ENCODE data around the gene C12orf57.

The C12orf57 gene

DNA sequence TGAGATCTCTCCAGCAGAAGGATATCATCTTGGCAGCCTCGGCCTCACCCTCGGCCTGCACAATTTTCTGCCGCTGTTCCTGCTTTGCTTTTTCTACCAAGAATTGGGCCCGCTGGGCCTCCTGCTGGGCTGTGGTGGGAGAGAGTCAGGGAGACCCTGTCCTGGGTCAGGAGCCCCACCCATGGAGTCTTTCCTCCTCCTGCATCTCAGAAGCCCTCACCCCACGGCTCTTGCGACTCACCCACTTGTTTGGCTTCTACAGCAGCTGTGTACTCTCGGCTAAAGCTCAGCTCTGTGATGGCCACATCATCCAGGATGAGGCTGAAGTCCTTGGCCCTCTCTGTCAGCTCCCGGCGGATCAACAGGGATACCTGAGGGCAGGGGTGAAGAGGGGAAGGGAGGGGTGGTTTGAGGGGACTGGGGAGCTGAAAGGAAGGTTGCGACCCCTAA is 23.9 kb downstream of the C12orf57 start:
- no peak for DNase-seq

DNA sequence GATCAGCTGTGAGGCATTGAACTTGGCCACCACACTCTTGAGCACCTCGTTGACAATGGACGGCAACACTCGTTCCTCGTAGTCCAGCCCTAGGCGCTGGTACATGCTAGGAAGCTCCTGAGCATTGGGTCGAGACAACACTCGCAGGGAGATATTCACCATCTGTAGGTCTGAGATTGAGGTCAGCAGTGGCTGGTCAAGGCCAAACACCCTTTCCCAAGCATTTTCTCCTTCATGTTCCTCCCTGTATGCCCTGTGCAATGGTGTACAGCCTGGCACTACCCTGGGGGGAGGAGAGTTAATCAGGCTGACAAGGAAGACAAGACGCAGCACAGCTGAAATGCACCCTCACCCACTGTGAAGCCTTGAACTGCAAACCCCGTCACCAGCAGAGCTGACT is 24.6 kb downstream of the C12orf57 start:
- DNase-seq = no peak

DNA sequence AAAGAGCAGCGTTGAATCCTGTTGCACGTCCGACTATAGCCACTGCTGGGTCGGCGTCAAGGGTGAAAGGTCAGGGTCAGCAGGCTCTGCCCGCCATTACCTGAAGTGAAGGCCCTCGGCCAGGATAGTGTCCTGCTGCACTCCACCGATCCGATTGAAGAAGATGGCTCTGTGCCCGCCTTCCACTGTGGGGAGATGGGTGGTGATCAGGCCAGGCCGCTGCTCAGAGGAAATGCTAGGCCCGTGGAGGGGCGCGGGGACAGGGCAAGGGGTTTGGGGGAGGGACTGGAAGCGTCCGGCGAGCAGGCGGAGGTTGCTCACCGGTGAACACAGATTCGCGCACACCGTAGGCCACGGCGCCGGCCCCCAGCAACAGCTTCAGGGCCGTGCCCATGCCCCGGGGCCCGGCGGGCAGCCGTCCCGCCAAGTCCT is 26.3 kb downstream of the C12orf57 start:
- no peak for DNase-seq

DNA sequence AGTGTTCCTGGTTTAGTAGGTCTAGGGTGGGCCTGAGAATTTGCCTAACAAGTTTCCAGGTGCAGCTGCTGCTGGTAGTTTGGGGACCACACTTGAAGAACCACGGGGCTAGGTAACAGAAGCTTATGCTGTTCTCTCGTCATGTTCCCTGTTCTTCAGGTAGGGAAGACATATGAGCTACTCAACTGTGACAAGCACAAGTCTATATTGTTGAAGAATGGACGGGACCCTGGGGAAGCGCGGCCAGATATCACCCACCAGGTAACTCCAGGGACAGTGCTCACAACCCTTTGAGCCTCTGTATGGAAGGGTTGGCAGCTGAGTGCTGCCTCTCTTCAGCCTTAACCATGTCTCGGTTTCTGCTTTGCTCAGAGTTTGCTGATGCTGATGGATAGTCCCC is 30.4 kb downstream of the C12orf57 start:
- DNase-seq = no peak

DNA sequence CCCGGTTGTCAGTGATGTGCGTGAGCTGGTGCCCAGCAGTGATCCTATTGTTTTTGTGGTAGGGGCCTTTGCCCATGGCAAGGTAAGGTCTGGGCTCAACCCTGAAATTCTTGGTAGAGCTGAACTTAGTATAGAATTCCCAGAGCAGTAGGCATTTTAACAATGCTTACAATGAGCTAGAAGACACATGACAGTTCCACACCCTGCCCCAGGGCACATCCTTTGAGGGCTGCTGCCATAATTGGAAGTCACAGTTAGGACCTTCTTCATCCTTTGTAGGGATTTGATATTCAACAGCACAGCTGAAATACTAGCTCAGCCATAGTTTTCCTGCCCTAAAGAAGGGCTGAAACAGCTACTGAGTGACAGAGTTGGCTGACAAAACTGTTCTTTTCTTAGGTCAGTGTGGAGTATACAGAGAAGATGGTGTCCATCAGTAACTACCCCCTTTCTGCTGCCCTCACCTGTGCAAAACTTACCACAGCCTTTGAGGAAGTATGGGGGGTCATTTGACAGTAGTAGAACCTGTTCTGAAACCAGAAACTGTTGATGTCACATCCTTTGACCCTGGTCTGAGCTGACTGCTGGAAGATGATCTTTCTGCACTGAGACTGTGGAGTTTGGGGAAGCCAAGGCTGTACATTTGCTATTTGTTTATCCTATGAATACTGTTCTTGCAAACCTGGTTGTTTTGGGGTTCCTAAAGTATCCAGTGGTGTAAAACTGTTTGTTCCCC is 31.6 kb downstream of the C12orf57 start:
- no peak for DNase-seq

DNA sequence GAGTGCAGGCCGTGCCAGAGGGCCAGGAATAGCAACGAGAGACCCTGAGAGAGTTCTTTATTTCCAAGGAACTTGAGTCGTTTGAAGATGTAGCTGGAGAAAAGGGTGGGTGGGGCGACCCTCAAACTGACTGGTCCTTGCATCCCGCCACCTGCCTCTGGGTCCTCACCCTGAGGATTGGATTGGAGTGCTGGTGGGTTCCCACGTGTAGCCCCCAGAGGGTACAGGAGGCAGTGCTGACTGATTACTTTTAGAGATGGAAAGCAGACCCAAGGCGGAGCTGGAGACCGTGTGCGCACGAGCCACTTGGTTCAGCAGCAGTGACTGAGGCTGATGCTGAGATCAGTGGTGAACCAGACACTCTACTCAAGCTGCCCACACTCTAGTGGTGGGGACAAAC is 33.8 kb downstream of the C12orf57 start:
- DNase-seq = no peak

DNA sequence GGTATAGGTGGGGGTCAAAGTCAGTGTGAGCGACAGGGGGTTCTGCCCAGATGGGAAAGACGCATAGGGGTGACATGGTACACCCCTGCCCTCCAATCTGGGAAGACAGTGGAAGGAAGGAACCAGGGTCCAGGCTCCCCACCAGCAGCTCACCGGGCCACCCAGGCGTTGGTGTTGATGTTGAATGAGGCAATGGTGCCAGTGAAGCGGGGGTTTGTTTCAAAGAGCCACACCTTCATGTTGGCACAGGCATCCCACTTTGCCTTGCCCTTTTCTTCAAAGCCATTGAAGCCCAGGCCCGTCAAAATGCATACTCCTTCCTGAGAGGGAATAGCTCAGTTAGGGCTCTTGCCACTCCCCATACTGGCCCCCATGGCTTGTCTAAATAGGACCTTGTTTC is 34.4 kb downstream of the C12orf57 start:
- no peak for DNase-seq

DNA sequence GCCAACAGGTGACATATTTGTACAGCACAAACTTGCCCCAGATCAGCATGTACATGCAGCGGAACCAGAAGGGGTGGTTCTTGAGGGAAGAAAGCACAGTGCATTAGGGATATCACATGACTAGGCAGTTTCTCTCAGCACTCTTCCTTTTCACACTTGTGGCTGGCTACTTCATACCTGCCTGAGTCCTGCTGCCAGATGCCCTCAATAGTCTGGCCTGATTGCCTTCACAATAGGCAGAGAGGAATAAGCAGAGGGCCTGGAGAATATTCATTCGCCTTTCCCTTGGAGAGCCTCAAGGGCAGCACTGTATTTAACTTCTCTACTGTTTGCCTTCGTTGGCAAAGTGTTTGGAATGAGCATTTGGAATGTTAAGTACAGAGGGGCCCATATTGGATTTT is 34.8 kb downstream of the C12orf57 start:
- DNase-seq = no peak

DNA sequence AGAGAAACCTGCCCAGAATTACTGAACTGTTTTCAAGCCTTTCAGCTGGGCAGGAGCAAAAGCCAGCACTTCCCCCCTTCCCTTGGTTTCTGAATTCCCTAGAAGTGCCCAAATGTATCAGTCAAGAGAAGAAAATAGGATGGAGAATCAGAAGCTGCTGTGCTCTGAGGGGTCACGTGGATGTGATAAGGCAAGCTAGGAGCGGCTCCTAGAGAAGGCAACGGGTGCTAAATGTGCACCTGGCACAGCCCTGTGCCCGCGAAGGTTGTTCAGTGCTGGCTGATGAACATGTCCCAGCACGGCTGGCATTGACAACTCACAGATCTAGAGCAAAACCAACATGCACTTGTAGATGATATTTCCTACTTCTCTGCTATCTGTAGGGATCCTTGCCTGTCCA is 35.2 kb downstream of the C12orf57 start:
- DNase-seq = no peak

DNA sequence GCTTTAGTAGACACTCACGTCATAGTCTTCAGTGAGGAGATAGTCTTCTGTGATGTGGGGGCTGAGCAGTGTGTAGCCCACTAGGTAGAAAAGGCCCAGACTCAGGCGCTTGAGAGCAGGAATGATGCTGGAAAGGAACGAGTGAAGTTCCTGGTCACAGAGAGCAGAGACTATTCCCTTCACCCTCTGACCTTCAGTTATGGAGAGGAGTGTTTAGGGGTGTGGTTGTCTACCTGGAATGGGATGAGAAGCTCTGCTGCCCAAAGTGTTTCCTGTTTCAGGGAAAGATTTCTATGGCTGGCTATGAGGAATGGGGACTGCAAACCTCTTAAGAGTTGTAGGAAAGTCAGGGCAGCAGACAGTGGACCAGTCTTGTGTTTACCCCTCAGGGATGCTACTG is 35.6 kb downstream of the C12orf57 start:
- no peak for DNase-seq

DNA sequence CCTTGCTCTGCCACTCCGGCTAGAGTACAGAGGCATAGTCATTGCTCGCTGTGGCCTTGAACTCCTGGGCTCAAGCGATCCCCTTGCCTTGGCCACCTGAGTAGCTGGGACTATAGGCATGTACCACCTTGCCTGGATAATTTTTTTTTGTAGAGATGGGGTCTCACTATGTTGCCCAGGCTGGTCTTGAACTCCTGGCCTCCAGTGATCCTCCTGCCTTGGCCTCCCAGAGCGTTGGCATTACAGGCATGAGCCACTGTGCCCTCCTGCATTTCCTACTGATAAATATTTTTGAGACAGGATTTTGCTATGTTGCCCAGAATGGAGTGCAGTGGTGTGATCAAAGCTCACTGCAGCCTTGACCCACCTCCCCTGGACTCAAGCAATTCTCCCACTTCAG is 36.3 kb downstream of the C12orf57 start:
- DNase-seq = no peak

DNA sequence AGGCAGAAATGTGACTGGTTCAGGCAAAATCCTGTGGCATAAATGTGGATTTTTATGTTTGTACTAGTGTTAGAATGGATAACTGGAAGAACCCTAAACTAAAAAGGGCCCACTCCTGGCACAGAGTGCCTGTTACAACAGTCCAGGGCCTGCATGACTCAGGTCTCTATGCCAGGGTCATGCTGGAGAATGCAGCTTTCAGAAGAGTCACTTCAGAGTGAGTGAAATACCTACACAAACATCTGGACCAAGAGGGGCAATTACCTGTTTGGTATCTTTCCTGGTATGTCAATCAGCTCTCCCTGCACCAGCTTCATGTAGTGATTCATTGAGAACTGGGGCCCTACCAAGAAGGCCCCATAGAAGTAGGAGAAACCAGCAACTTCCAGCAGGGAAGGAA is 36.9 kb downstream of the C12orf57 start:
- DNase-seq = no peak

DNA sequence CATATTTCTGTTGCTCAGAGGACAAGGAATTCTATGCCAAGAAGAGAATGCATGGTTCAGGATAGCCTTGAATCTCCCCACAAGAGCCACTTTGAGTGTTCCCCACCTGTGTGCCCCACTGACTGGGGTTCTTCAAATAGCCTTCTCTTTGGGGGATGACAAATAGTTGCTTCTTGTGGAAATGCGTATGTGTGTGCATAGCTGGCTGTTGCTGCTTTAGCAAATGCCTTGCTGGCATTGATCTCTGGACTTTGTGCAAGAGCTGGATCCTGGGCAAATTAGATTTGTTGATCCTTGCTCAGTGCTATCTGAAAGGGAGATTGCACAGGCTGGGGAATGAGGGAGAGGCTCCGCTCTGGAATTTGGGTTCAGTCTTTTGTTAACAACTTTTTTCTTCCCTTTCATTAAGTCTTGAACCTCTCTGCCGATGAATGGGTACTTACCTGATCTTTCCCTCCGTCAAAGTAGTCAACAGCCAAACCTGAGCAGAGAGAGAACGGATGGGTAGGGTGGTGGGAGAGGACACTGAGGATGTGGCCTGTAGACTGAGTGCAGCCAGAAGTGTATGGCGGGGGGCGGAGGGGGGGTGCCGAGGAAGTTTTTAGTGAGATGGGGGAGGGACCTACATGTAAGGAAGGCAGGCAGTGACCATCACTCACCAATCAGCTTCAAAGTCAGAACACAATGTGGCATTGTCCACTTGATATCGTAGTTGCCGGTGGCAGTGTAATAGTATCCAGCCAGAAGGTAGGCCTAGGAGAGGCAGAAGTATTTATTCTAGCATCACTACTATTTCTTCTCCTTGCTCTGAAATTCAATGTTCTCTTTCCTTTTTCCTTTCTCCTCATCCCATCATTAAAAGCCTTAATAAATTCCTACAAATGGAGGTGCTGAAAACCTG is 37.6 kb downstream of the C12orf57 start:
- DNase-seq = no peak

DNA sequence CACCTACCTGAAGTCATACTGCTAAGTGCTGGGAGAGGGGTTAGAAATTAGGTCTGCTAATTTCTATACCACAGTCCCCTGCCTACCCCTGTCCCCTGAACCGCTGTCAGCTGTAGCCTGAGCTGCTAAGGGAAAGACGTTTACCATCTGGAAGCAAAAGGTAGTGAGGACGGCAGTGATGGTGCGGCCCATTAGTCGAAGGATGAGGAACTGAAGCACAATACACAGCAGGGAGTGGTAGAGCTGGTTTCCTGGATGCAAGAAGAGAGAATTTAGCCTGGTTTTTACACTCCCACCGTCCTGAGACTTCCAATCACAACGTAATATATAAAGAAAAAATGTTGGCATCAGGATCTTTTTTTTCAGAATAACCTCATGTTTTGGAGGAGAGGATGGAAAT is 38.7 kb downstream of the C12orf57 start:
- no peak for DNase-seq

DNA sequence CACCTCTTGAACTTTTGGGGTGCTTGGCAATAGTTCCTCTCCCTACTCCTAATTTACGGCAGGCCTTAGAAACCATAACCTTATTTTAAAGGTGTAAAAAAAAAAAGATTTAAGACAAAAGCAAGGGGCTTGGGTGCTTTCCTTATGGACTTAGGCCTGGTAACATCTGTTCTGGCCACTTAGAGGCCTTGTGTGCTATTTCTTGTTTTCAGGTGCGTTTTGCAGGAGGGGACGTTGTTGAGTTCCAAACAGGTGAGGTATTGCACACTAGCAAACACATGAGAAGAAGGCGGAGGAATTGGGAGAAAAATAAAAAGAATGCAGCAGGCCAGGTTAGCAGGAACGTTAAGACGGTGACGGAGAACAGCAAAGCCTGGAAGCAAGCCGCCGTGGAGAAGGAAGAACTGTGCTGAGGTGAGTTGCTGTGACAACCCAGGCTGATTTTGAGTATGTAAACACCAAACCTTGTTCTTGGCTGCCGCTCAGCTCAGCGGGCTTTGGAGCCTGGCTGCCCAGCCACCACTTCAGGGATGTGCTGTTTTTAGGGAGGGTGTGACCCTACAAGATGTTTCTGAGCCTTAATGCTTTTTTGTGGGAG is 44.2 kb downstream of the C12orf57 start:
- no peak for DNase-seq

Measured in T1000 (cell line).